ENCODE results near the gene CHURC1.
"Not testable (repeated sequence)": the region's sequence is repeated elsewhere in the genome, so short reads cannot be mapped to it uniquely, and the experiment has no call there.

CHURC1 gene

GRCh38 chr14:64912261-64912660 is 2.0 kb upstream of the CHURC1 start:
- no peak for DNase-seq

- DNase-seq, result not testable (repeated sequence)
Observed at GRCh38 chr14:64913477-64913876, 778 bp upstream of the CHURC1 start.

- no peak for DNase-seq
Observed at GRCh38 chr14:64915029-64915424, 772 bp downstream of the CHURC1 start.

- DNase-seq, result no peak
Observed at GRCh38 chr14:64915797-64916196, 1.5 kb downstream of the CHURC1 start.

- DNase-seq, result no peak
Observed at GRCh38 chr14:64918216-64918615, 4.0 kb downstream of the CHURC1 start.

- no peak for DNase-seq
Observed at GRCh38 chr14:64919215-64919614, 5.0 kb downstream of the CHURC1 start.

- no peak for DNase-seq
Observed at GRCh38 chr14:64919618-64920017, 5.4 kb downstream of the CHURC1 start.

GRCh38 chr14:64920465-64920864 is 6.2 kb downstream of the CHURC1 start:
- DNase-seq, result no peak

- DNase-seq, result no peak
Observed at GRCh38 chr14:64923015-64923414, 8.8 kb downstream of the CHURC1 start.

- no peak for DNase-seq
Observed at GRCh38 chr14:64926398-64926995, 12.2 kb downstream of the CHURC1 start.

- DNase-seq, result no peak
Observed at GRCh38 chr14:64927031-64927430, 12.8 kb downstream of the CHURC1 start.

- DNase-seq, result no peak
Observed at GRCh38 chr14:64928239-64929013, 14.2 kb downstream of the CHURC1 start.

GRCh38 chr14:64929014-64929359 is 14.7 kb downstream of the CHURC1 start:
- no peak for DNase-seq

- DNase-seq, result no peak
Observed at GRCh38 chr14:64930085-64930843, 16.0 kb downstream of the CHURC1 start.

- no peak for DNase-seq
Observed at GRCh38 chr14:64931123-64931522, 16.9 kb downstream of the CHURC1 start.

- DNase-seq, result no peak
Observed at GRCh38 chr14:64932231-64932630, 18.0 kb downstream of the CHURC1 start.

- DNase-seq, result no peak
Observed at GRCh38 chr14:64934338-64934929, 20.2 kb downstream of the CHURC1 start.

GRCh38 chr14:64935508-64935907 is 21.3 kb downstream of the CHURC1 start:
- DNase-seq, result no peak

- no peak for DNase-seq
Observed at GRCh38 chr14:64937171-64937820, 23.0 kb downstream of the CHURC1 start.

- no peak for DNase-seq
Observed at GRCh38 chr14:64937821-64938193, 23.6 kb downstream of the CHURC1 start.

- DNase-seq, result no peak
Observed at GRCh38 chr14:64938972-64939816, 24.9 kb downstream of the CHURC1 start.

- no peak for DNase-seq
Observed at GRCh38 chr14:64939817-64940190, 25.5 kb downstream of the CHURC1 start.
